Amniotic epithelial cell (primary cell): ENCODE data around the gene ARRDC2.
A peak's percentile ranks its signal among the peaks of the same experiment; 100 is the strongest.
"Not testable (repeated sequence)": the region's sequence is repeated elsewhere in the genome, so short reads cannot be mapped to it uniquely, and the experiment has no call there.

Source experiments
- DNase-seq: peaks from one replicate; pipeline ENCODE4 v3.0.0-alpha.2; 2010; ENCODE audit warnings: low read depth

Gene ARRDC2

DNA sequence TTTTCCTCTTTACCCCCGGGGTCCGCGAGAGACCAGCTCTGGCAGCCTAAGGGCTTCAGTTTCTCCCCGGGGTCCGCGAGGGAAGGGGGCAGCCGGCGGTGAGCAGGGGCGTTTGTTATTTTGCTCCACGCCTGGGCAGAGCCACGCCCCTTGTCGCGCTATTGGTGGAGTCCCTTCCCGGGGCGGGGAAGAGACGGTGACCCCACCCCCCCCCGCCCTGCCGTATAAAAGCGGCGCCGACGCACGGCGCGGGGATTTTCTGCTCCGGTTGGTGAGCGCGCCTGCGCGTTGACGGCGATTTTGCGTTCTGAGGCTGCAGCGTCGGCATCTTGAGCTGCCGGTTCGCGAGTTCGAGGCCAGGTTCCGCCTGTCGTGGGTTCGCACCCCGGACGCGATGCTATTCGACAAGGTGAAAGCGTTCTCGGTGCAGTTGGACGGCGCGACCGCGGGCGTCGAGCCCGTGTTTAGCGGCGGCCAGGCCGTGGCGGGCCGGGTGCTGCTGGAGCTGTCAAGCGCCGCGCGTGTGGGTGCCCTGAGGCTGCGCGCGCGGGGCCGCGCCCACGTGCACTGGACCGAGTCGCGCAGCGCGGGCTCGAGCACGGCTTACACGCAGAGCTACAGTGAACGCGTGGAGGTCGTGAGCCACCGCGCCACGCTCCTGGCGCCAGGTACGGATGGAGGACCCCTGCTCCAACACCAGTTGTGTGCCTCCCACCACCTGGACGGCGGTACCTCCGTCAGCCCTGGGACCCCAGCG is at the start of gene ARRDC2:
TSS of gene ARRDC2 (plus strand) at position 254 of the 757 bp plus-strand sequence. CDS start at position 395, 141 bp downstream.
- DNase-seq: peak; percentile 86

DNA sequence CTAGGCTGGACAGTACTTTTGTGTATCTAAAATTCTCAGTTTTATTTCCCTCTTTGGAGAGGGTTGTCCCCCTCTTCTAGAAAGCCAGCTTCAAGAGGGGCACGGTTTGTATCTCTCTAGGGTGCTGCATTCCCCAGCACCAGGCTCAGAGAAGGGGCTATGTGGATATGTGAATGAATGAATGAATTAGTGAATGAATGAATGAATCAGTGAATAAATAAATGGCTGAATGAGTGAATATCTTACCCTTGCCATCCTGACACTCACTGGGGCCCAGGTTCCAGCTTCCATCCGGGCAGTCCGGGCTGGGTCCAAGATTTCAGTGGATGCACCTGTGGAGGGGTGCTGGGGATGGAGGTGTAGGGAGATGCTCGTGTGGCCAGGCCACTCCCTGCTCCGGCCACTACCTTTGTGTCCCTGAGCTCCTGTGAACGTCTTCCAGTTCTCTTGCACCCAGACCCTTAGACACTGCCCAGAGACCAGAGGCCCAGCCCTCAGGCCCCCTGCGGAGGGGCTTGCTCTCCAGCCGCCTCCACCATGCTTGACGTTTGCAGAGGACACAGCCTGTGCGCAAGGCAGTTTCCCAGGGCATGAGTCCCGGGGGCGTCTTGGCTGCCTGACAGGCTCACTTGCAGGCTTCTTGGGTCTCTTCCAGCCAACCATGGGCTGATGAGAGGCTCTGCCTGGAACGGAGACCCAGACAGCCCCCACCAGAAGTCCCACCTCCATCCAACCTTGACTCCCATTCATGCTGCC is 43.9 kb upstream of the ARRDC2 start:
- DNase-seq: no peak

DNA sequence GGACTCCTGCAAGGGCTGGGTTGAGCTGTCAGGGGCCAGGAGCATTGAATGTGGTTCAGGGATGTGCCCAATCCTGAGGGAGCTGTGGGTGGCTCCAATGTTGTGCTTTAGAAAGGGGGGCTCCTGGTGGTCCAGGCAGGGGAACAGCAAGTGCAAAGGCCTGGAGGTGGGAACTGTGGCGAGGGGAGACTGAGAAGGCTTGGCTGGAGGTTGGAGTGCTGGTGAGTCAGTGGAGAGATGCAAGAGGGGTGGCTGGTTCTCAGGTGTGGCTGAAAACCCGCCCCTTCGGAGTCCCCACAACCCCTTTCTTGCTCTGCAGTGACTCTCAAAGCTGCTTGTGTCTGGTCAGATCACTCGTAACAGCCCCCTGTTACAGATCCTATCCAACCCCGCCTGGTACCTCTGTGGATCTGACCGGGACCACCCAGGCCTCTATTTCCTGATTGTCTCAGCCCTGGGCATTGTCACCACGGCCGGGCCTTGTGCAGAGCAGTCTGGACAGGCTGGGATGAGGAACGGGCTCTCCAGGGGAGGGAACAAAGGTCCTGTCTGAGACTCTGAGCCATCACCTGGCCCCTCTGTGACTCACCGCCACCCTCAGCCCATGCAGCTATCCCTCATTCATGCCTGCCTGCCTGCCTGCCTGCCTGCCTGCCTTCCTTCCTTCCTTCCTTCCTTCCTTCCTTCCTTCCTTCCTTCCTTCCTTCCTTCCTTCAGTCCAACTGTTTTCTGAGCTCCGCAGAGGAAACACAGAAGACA is 42.4 kb upstream of the ARRDC2 start:
- no peak for DNase-seq

DNA sequence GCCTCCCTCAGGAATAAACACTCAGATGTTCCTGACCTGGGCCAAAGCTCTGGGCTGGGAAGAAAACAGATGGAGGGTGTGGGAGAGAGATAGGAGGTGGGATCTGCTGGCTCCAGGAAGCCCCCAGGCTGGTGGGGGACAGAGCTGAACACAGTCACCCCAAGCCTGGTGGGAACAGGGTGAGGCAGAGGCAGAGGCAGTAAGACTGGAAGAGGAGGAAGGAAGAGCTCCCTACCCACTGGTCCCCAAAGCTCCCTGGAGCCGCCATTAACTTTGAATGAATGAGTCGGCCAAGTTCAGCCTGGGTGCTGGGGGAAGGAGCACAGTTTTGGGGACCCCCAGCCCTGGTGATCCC is 41.9 kb upstream of the ARRDC2 start:
- DNase-seq: no peak

DNA sequence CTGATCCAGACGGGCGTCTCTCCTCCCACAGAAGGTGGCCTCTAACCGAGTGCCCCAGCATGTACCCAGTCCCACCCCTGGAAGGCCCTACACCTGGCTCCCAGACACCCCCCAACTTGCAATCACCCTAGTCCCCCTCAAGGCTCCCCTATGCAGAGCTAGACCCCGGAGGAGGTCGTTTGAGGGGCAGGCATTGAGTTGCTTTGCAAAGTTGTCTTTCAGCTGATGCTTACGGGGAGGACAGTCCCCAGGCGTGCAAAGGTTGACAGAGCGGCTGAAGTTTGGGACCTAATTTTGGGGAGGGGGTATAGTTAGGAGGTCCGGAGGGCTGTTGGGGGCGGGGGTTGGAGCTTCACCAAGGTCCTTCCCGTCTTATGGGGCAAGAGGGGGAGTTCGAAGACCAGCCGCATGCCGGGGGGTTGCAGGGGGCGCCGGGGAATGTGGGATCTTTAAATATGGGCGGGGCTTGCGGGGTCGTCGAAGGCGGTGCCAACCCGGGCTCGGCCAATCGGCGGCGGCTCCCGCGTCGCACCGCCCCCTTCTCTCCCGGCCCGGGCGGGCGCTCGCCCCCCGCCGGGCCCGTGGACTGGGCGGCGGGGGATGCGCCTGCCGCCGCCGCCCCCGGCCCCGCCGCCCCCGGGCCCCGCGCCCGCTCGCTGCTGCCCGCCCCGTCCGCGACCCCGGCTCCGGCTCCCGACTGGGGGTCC is 41.3 kb upstream of the ARRDC2 start, which contains the start of gene KCNN1:
TSS of gene KCNN1 (plus strand) at position 558 of the 707 bp plus-strand sequence. CDS start 6,782 bp downstream, outside the sequence.
- no peak for DNase-seq

DNA sequence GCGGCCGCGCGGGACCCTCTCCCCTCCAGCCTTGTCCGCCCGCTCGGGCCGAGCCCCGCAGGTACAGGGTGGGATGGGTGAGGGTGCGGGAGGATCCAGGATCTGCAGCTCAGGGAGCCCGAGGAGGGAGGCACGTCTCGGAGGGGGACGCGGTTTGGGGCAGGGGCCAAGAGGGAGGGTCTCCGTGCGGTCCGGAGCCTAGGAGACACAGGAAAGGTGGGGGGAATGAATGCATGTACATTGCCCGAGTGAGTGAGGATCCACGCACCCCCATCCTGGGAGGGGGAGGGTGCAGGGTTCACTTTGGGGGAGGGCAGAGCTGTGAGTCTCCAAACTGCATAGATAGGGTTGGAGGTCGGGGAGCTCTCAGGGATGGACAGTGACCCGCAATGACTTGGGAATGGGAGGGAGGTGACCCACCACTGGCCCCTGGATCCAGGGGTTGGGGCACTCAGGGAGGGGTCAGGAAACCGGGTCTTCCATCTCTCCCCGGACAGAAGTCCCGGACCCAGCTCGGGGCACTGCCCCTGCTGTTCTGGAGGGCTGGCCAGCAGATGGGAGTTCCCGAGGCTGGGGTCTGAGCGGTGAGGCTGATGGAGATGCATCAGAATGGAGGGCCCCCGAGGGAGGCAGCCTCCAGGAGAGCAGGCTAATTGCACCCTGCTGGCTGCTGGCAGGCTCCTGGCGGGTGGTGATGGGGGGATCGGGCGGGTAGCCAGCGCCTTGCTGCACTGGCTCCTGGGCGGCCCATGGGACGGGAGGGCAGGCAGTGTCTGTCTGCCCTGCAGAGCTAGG is 40.5 kb upstream of the ARRDC2 start:
- DNase-seq: no peak

DNA sequence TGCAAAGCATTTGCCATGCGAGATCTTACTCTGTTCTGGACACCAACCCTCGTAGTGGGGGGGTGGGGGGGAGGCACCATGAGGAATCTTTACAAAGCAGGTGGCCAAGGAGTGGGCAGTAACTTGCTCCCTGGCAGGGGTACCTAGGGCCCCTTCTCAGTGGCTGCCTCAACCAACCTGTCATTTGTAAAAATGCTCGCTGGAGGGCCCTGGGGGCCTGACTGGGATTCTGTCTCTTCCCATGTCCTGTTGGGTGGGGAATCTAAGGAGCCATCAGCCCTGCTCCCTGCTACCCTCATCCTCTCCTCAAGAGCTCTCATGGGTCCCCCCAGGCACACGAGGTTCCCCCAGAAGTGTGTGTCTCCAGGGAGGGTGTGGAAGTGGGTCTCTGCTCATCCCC is 39.6 kb upstream of the ARRDC2 start:
- no peak for DNase-seq

DNA sequence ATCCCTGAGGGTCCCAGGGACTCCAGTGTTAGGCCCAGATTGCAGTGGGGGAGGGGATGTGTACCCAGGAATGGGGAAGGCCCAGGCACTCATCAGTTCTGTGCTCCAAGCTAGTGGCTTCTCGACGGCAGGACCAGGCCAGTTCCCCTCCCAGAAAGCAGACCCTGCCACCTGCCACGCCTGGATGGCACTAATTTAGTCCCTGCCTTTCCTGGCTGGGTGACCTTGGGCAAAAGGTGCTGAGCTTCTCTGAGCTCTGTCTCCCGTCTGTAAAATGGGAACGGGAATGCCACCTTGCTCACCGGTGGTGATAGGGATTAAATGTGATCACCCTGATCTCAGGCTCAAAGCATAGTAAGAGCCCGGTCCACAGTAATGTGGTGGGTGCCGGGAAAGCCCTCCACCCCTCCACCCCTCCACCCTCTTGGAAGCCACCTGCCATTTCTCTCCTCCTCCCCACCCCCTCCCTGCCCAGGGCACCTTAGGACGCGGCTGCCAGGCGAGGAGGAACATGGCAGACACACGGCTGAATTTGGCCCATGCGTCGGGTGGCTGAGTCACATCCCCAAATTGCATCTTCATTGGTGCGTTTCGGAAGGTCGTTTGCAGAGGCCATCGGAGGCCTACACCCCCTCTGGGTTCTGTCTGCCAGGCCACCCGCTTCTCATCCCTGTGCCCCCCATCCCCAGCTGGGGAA is 38.7 kb upstream of the ARRDC2 start:
- no peak for DNase-seq

DNA sequence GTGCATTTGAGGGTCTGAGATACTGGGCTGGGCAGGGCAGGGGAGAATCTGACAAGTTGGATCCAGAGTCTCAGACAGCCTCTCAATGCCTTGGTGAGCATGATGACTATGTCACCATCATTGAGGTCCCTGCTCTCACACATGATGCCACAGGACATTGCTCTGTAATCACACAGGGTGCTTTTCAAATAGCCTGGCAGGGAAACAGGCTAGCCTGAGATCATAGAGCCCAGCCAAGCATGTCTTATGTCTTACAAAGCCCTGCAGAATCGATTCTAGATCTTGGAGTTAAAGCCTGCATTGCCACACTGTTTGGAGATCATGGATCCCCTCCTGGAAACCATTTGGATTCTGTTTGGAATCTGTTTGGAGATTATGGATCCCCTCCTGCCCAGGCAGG is 35.7 kb upstream of the ARRDC2 start:
- no peak for DNase-seq

DNA sequence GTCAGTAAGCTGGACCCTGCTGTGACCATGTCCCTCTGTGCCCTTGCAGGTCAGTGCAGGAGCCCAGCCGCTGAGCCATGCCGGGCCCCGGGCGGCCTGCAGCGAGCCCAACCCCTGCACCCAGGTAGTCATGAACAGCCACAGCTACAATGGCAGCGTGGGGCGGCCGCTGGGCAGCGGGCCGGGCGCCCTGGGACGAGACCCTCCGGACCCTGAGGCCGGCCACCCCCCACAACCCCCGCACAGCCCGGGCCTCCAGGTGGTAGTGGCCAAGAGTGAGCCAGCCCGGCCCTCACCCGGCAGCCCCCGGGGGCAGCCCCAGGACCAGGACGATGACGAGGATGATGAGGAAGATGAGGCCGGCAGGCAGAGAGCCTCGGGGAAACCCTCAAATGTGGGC is 34.2 kb upstream of the ARRDC2 start:
- no peak for DNase-seq

DNA sequence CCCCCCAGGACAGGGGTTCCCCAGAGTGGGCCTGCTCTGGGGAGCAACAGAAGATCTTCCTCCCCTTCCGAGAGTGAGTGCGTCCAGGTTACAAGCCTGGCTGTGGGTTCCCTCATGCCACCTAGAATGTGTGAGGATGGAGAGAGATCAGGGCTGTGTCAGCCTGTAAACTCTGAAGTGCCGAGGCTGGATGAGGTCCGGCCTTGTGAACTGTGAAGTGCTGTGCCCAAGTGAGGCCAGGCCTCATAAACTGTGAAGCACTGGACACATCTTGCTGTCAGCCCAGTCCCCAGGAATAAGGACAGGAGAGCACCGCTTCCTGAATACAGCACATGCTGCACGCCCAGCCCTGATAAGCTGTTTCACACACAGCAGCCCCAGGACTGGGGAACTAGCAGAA is 33.4 kb upstream of the ARRDC2 start:
- DNase-seq: no peak

DNA sequence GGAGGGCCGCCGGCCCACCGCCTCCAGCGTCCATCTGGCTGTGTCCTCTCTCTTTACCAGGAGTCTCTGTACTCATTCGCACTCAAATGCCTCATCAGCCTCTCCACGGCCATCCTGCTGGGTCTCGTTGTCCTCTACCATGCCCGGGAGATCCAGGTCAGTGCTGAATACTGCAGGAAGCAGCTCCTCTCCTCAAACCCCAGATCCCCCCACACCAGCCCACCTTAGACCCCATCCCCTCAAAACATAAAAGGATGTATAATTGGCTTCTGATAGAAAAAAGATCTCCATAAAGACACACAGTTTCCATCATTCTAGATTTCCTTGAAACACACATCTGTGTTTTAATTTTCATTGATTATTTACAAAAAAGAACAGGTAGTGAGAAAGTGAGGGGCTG is 32.9 kb upstream of the ARRDC2 start:
- DNase-seq: no peak

DNA sequence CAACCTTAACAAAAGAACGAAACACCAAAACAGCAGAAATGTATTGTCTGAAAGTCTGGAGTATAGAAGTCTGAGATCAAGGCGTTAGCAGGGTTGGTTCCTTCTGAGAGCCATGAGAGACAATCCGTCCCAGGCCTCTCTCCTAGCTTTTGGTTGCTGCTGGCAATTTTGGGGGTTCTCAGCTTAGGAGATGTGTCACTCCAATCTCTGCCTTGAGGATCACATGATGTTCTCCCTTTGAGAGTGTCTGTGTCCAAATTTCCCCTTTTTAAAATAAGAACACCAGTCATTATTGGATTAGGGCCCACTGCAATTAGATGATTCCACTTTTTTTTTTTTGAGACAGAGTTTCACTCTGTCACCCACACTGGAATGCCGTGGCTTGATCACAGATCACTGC is 30.9 kb upstream of the ARRDC2 start:
- no peak for DNase-seq

DNA sequence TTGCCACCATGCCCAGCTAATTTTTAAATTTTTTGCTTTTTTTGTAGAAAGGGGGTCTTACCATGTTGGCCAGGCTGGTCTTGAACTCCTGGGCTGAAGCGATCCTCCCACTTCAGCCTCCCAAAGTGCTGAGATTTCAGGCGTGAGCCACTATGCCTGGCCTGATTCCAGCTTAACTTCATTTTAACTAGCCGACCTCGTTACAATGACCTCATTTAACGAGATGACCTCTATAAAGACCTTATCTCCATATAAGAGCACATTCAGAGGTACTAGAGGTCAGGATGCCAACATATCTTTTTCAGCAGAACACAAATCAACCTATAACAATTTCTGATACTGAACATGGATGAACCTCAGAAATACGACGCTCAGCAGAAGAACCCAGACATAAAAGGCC is 30.5 kb upstream of the ARRDC2 start:
- no peak for DNase-seq

DNA sequence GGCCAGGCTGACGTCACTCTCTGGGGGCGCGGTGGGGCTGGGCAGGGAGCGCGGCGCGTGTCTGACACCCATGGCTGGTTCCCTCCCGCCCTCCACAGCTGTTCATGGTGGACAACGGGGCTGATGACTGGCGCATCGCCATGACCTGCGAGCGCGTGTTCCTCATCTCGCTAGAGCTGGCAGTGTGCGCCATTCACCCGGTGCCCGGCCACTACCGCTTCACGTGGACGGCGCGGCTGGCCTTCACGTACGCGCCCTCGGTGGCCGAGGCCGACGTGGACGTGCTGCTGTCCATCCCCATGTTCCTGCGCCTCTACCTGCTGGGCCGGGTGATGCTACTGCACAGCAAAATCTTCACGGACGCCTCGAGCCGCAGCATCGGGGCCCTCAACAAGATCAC is 26.4 kb upstream of the ARRDC2 start:
- no peak for DNase-seq

DNA sequence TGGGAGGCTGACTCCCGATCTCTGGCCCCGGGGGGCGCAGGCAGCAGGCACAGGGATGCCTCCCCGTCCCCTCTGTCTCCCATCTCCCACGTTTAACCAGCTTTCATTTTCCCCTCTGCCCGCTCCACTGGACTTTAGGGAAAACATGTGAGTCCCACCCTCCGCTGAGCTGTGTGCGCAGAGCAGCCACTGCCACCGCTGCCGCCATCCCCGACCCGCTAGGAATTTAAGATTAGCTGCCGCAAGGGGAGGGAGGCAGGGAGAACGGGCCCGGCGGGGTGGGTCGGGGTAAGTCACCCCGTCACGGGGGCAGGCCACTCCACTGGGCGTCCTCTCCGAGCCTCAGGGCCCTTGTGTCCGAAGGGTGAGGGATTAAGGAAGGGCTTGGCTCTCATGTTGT is 25.5 kb upstream of the ARRDC2 start:
- DNase-seq: no peak

DNA sequence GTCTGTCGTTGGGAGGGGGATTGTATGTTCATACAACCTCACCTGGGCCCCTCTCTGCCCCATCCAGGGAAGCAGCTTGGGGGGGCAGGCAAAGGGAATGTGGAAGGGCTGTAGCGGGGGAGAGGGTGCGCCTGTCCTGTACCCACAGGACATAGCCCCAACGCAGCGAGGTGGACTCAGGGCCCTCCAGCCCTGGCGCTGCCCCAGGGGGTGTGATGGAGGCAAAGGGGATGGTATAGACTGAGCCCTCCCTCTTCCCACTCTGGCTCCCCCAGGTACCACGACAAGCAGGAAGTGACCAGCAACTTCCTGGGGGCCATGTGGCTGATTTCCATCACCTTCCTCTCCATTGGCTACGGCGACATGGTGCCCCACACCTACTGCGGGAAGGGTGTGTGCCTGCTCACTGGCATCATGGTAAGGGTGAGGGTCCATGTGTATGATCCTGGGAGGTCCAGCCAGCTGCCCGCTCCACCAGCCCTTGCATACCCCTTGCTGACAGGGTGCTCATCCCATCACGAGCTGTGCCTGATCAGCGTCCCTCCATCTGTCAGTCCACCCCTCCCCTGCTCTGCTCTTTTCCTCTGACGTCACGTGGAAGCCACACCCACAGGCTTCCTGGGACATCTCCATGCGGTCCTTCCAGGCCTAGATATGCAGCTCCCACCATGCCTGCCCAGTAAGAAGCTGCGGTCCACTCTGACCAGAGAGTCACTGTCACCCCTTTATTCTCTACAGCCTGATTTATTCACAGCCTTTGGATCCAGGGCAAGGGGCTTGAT is 22.7 kb upstream of the ARRDC2 start:
- peak; percentile 9 for DNase-seq

DNA sequence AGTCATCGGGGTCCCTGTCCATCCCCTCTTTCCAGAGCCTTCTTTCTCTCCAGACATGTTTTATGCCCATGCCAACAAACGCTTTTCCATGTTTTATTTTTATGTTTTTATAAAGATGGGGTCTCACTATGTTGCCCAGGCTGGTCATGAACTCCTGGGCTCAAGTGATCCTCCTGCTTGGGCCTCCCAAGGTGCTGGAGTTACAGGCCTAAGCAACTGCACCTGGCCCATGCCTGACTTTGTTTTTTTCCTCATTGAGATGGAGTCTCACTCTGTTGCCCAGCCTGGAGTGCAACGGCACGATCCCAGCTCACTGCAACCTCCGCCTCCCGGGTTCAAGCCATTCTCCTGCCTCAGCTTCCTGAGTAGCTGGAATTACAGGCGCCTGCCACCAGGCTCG is 21.4 kb upstream of the ARRDC2 start:
- DNase-seq: not testable (repeated sequence)

DNA sequence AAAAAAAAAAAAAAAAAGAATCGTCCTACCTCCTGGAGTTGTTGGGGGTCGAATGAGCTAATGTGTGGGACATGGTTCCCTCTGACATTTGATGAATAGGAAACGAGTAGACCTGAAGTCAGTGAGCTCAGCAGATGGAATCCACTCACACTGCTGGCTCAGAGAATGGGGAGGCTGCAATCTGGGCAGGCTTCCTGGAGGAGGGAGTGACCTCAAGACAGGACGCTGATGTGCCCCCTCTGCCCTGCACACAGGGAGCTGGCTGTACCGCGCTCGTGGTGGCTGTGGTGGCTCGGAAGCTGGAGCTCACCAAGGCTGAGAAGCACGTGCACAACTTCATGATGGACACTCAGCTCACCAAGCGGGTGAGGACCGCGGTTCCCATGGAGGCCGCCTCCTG is 19.8 kb upstream of the ARRDC2 start:
- DNase-seq: no peak
